Astrocyte of the spinal cord (primary cell): ENCODE data around the gene EFHD2.
"Not testable (repeated sequence)": the region's sequence is repeated elsewhere in the genome, so short reads cannot be mapped to it uniquely, and the experiment has no call there.

Source experiments
- DNase-seq: peaks from one replicate; pipeline ENCODE4 v3.0.0; 2011; ENCODE audit warnings: low read depth, low spot score
- H3K4me3 ChIP-seq: 2 replicates; pipeline ENCODE4 v1.5.1; 2011; ENCODE audit warnings: low read depth, mild to moderate bottlenecking, low read length, moderate library complexity
- CTCF ChIP-seq: IDR thresholded peaks from 2 replicates; pipeline ENCODE4 v1.5.1; 2012; ENCODE audit warnings: low read depth, mild to moderate bottlenecking, low read length, inconsistent platforms
- in situ Hi-C: cut with HindIII; loops from 2 replicates; pipeline ENCODE4 v1.10.0; 2017; ENCODE audit warnings: low sequenced_read_pairs

EFHD2 gene

GRCh38 chr1:15370268-15370667, 39.4 kb upstream of the EFHD2 start:
- in situ Hi-C loops: no loop called here
- DNase-seq: no peak
- TF ChIP-seq CTCF: no peak
- H3K4me3 ChIP-seq: no peak overlapping the region

DNA sequence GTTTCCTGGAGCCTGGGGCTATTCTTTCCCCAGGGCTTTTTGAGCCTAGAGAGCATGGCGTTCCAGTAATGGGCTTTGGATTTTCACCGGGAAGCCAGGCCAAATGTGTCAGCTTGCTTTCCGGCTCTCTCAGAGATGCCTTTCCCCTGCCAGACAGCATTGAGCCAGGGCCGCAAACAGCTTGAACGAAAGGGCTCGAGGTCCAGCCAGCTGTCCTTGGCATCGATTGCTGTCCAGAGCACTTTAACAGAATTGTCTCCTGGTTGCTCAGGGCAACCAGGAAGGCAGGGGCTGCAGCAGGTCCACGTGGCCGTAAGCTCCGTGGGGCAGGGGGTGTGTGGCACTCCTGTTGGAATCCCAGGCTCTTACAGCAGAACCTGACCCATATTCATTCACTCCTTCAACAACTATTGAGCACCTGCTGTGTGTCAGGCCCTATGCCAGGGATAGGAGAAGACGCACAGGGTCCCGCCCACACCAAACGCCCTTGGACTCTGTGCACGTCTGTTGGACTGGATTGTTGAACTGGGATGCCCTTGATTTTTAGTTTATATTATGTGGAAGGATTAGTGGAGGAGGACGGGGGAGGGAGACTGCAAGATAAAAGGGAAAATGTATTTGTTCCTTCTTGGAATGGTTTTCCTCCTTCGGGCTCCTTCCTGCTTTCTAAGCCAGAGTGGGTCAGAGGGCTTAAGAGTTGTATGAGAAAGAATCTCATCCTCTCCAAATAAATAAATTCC, 38.7 kb upstream of the EFHD2 start:
- no peak for TF ChIP-seq CTCF
- in situ Hi-C loops: no loop called here
- no peak for DNase-seq
- H3K4me3 ChIP-seq: no peak overlapping the region

- no peak overlapping the region for H3K4me3 ChIP-seq
- TF ChIP-seq CTCF: no peak
- no peak for DNase-seq
- in situ Hi-C loops: no loop called here
Observed at GRCh38 chr1:15371610-15372545, 37.8 kb upstream of the EFHD2 start.

DNA sequence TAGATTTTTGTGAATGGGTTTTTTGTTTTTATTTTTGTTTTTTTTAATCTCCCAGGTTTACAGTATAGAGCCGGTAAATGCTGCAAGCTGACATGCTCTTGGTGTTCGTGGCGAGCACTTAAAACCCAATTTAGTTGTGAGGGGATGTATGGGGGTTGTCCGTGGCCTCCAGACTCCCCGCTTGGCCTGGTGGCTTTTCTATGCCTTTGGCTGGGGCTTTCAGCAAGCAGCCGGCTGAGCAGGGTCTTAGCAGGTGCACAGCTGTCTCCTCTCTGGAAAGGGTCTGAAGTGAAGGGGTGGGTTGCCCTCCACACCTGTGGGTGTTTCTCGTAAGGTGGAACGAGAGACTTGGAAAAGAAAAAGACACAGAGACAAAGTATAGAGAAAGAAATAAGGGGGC, 31.0 kb upstream of the EFHD2 start:
- DNase-seq: no peak
- in situ Hi-C loops: no loop called here
- no peak overlapping the region for H3K4me3 ChIP-seq
- no peak for TF ChIP-seq CTCF

DNA sequence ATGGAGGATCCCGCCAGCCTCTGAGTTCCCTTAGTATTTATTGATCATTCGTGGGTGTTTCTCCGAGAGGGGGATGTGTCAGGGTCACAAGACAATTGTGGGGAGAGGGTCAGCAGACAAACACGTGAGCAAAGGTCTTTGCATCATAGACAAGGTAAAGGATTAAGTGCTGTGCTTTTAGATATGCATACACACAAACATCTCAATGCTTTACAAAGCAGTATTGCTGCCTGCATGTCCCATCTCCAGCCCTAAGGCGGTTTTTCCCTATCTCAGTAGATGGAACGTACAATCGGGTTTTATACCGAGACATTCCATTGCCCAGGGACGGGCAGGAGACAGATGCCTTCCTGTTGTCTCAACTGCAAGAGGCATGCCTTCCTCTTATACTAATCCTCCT, 30.5 kb upstream of the EFHD2 start:
- DNase-seq, H3K4me3 ChIP-seq, in situ Hi-C loops: not testable (repeated sequence)

- H3K4me3 ChIP-seq: no peak overlapping the region
- DNase-seq: no peak
- in situ Hi-C loops: no loop called here
- no peak for TF ChIP-seq CTCF
Observed at GRCh38 chr1:15380601-15381508, 28.8 kb upstream of the EFHD2 start.
